Ovary (tissue), 3 donors: ENCODE data around the gene ZNF652.

Source experiments
- EP300 ChIP-seq: sonication (generic); formaldehyde crosslinking; IDR thresholded peaks from one replicate; pipeline ENCODE4 v1.6.1; 2017; ENCODE audit warnings: antibody characterized with exemption
- TF ChIP-seq, protein P1 (sequence below), 3 donors: fragments of 450-650 bp in 2 of 3; fragments of 200-600 bp in 1 of 3; IDR thresholded peaks; one replicate each; pipeline versions ENCODE4 v1.5.1 to v1.8.0; 2016 to 2022; ENCODE audit warnings: antibody characterized with exemption in 3 of 3, mild to moderate bottlenecking in 1 of 3
- donor health status: DM: no; HTN: no; CAD: no.

DNA sequence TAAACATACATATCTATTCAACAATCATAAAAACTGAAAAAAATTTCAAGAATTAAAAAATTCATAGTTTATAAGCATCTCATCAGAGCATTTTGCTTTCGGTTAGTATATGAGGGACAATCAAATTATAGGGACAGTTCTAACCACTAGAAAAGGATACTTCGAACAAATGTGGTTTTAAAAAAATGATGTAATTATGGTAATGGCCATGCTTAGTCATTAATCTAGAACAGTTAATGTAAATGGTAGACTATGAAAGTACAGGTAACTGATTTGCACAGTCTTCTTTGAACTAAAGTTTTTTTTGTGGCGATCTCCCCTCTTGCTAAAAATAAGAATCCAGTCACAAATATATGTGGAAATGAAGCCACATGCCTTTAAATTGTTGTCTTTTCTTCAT, 67.9 kb downstream of the ZNF652 start:
- TF ChIP-seq, protein P1, sequence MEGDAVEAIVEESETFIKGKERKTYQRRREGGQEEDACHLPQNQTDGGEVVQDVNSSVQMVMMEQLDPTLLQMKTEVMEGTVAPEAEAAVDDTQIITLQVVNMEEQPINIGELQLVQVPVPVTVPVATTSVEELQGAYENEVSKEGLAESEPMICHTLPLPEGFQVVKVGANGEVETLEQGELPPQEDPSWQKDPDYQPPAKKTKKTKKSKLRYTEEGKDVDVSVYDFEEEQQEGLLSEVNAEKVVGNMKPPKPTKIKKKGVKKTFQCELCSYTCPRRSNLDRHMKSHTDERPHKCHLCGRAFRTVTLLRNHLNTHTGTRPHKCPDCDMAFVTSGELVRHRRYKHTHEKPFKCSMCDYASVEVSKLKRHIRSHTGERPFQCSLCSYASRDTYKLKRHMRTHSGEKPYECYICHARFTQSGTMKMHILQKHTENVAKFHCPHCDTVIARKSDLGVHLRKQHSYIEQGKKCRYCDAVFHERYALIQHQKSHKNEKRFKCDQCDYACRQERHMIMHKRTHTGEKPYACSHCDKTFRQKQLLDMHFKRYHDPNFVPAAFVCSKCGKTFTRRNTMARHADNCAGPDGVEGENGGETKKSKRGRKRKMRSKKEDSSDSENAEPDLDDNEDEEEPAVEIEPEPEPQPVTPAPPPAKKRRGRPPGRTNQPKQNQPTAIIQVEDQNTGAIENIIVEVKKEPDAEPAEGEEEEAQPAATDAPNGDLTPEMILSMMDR (IDR thresholded peaks at IDR 0.05), result no peak
- TF ChIP-seq EP300, result no peak
